ENCODE measurements around the gene PPP3R2. TPM values are rescaled to one million over a fixed set of nuclear protein-coding genes. Genes with fewer than 3 reads are reported as not detected.
A peak's percentile ranks its signal among the peaks of the same experiment; 100 is the strongest.

PPP3R2 gene, protein sequence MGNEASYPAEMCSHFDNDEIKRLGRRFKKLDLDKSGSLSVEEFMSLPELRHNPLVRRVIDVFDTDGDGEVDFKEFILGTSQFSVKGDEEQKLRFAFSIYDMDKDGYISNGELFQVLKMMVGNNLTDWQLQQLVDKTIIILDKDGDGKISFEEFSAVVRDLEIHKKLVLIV
- total RNA-seq: not detected
- long read RNA-seq: 0 reads

DNA sequence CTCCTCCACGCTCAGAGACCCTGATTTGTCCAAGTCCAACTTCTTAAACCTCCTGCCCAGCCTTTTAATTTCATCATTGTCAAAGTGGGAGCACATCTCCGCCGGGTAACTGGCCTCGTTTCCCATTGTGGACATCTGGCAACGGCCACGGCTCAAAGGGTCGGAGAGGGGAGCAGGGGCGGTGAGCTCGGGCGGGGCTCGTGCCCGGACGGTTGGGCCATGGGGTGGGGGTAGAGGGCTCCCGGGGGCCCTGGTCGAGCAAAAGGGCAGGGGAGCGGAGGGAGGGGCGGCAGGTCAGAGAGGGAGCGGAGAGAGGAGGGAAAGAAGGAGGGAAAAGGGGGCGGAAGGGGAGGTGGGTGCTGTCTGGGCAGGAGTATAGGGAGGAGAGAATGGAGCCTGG is at the start of gene PPP3R2:
Gene PPP3R2 (minus strand): TSS at position 174 of the 400 bp plus-strand sequence. CDS start 48 bp downstream, at position 126.
- 78% methylated on average over 13 of the region's 19 CpGs for WGBS (ENCODE audit: insufficient coverage, low coverage, low lambda C conversion rate, missing lambda C conversion rate)
- Histone ChIP-seq H3K4me1 (no peaks in the 10 kb centered on the region), H3K4me3 (no peak within 1 kb of the TSS), H3K27me3 (no peaks in the 10 kb centered on the region), H3K36me3 (no peaks in the 10 kb centered on the region), H3K9me3 (no peaks in the 10 kb centered on the region), H3K27ac (no peak within 1 kb of the TSS)
- DNase-seq: no peak
- peak in 1 of 4 donors; percentile 32 for ATAC-seq
- intact Hi-C loops (cut with DNase I): no loop called here
- TF ChIP-seq CTCF (IDR thresholded peaks at IDR 0.05) (no peak), POLR2A (IDR thresholded peaks at IDR 0.05) (no peak)

DNA sequence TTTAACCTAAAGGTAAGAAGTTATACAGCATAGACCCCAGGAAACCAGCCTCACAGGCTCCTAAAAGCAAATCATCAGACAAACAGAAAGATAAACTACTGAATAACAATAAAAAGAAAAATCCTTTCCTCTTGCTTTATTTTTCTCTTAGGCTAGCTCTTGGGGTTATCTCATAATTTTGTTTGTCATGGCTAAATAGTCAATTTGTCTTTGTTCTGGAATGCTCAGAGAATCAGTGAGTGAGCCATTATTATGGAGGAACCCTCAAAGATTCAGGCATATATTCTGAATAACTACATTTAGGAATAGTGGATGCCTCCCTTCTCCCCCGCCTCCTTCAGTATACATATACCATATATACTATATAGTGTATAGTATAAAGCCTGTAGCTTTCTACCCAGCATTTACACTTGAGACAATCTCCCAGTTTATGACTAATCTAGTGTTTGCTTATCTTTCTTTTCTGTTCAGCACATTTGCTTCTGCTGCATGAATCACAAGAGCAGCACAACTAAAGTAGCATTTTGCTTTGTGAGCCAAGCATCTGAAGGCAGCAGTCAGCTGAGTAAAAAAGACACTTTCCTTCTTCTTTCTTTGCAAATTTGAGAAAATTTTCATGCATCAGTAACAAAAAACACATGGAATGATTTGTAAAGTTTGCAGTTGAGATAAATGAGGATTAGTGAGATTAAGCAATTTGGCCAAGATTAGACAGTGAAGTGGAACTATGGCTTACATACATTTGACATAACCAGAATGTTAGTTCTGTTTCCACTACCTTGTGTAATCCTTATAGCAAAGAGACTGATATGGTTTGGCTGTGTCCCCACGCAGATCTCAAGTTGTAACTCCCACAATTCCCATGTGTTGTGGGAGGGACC is 45.3 kb upstream of the PPP3R2 start:
- H3K36me3 ChIP-seq: no peaks in the 10 kb centered on the region
- intact Hi-C loops (cut with DNase I): loop anchor here in 1 of 2 donors (5.0 kb wide), 1 partner anchor 62 kb away; no protein-coding TSS in a partner anchor
- peak overlapping the region in 2 of 3 donors; percentile 65 to 68 for H3K27ac ChIP-seq
- ATAC-seq (peak; percentile 66 to 75 (median 70)), DNase-seq (no peak)
- H3K4me3 ChIP-seq: no peak overlapping the region
- no peaks in the 10 kb centered on the region for H3K27me3 ChIP-seq
- H3K9me3 ChIP-seq: no peaks in the 10 kb centered on the region
- TF ChIP-seq POLR2A (IDR thresholded peaks at IDR 0.05): no peak
- no peak for TF ChIP-seq CTCF (IDR thresholded peaks at IDR 0.05)
- peaks cover 0 to 34% (median 11%) of the 10 kb centered on the region in 4 donors for H3K4me1 ChIP-seq
- 57% methylated on average over 2 of the region's 2 CpGs for WGBS (ENCODE audit: insufficient coverage, low coverage, low lambda C conversion rate, missing lambda C conversion rate)

- H3K9me3 ChIP-seq: no peaks in the 10 kb centered on the region
- DNase-seq: peak in 1 of 3 donors; percentile 77
- TF ChIP-seq CTCF (IDR thresholded peaks at IDR 0.05): no peak
- TF ChIP-seq POLR2A (IDR thresholded peaks at IDR 0.05): no peak
- no peaks in the 10 kb centered on the region for H3K36me3 ChIP-seq
- WGBS (ENCODE audit: insufficient coverage, low coverage, low lambda C conversion rate, missing lambda C conversion rate): 8% methylated on average over 1 of the region's 1 CpG
- no peak overlapping the region for H3K4me3 ChIP-seq
- H3K27ac ChIP-seq: peak overlapping the region in 2 of 3 donors; percentile 65 to 68
- no peaks in the 10 kb centered on the region for H3K27me3 ChIP-seq
- intact Hi-C loops (cut with DNase I): no loop called here
- H3K4me1 ChIP-seq: peaks cover 0 to 34% (median 11%) of the 10 kb centered on the region in 4 donors
- ATAC-seq: peak; percentile 93 to 97 (median 94)
Observed at GRCh38 chr9:101639311-101639710, 44.5 kb upstream of the PPP3R2 start.

GRCh38 chr9:101636247-101636646 is 41.5 kb upstream of the PPP3R2 start:
- TF ChIP-seq CTCF (IDR thresholded peaks at IDR 0.05) (no peak), POLR2A (IDR thresholded peaks at IDR 0.05) (no peak)
- DNase-seq: no peak
- H3K4me1 ChIP-seq: peaks cover 0 to 43% (median 11%) of the 10 kb centered on the region in 4 donors
- H3K27ac ChIP-seq: no peak overlapping the region
- H3K27me3 ChIP-seq: no peaks in the 10 kb centered on the region
- ATAC-seq: no peak
- WGBS (ENCODE audit: insufficient coverage, low coverage, low lambda C conversion rate, missing lambda C conversion rate): 55% methylated on average over 3 of the region's 3 CpGs
- intact Hi-C loops (cut with DNase I): no loop called here
- H3K4me3 ChIP-seq: no peak overlapping the region
- H3K9me3 ChIP-seq: no peaks in the 10 kb centered on the region
- no peaks in the 10 kb centered on the region for H3K36me3 ChIP-seq
